AG04450 (cell line): ENCODE results near the gene INSYN1. TPM values are rescaled to one million over a fixed set of nuclear protein-coding genes. Genes with fewer than 3 reads are reported as not detected.

Source experiments
- CTCF ChIA-PET: fragments of 300-600, 350-600 bp; formaldehyde crosslinking; extraction: SDS; loops from one replicate; lab custom pipeline; 2022; ENCODE audit warnings: antibody characterized with exemption, inconsistent platforms; lab: Charles Lee
- POLR2A ChIA-PET: fragments of 350-600 bp; formaldehyde crosslinking; extraction: SDS; loops from one replicate; lab custom pipeline; 2021; ENCODE audit warnings: antibody characterized with exemption, inconsistent platforms; lab: Yijun Ruan, JAX
- DNase-seq: peaks from one replicate; pipeline ENCODE4 v3.0.0-alpha.2; 2011; ENCODE audit warnings: low read depth, low spot score
- H3K27ac ChIP-seq: one replicate; pipeline ENCODE4 v1.5.1; 2012; ENCODE audit warnings: low read depth, low read length, control low read depth
- H3K27me3 ChIP-seq: one replicate; pipeline ENCODE4 v1.6.0; 2012; ENCODE audit warnings: low read length; ENCODE audit not compliant: control insufficient read depth, insufficient read depth
- H3K4me3 ChIP-seq: 2 replicates; pipeline ENCODE4 v1.5.1; 2011; ENCODE audit warnings: mild to moderate bottlenecking, low read depth, low read length, control low read depth
- H3K9me3 ChIP-seq: 2 replicates; pipeline ENCODE4 v1.5.1; 2012; ENCODE audit warnings: low read length; ENCODE audit not compliant: control insufficient read depth, insufficient read depth
- polyA plus RNA-seq: library from polyadenylated mRNA; depleted of rRNA; stranded (reverse); fragments of >200 nt; gene quantifications from 2 replicates; pipeline ENCODE4 v1.2.3, GENCODE V29; 2011; rRNA removed
- TF ChIP-seq, protein P1 (sequence below): IDR thresholded peaks from 2 replicates; pipeline ENCODE4 v1.5.1; 2011; ENCODE audit warnings: low read depth, low read length, control low read depth, inconsistent platforms

INSYN1 gene
- polyA plus RNA-seq, 1 experiment = 0.29 TPM

DNA sequence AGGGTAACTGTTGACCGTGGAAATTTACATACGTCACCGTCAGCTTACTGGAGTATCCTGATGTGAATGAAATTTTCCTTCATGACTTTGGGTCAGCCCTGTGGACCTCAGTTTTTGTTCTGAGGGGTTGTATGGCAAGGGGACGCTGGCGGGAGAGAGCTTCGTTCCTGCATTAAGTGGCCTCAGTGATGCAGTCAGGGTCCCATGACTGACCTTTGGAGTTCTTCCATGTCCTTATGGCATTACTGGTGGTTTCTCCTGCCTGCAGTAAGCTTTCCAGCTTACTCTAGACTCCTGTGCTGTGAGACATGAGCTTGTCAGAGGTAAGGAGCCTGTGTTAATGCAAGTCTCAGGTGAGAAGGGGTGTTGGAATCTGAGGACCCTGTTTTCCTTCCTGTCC lies 67.2 kb downstream of the INSYN1 start:
- no peaks in the 10 kb centered on the region; the same call in 1 of the 2 replicates for H3K9me3 ChIP-seq
- H3K4me3 ChIP-seq = peak overlapping the region; percentile 84
- no peaks in the 10 kb centered on the region for H3K27me3 ChIP-seq
- no peak for DNase-seq
- TF ChIP-seq, protein P1, sequence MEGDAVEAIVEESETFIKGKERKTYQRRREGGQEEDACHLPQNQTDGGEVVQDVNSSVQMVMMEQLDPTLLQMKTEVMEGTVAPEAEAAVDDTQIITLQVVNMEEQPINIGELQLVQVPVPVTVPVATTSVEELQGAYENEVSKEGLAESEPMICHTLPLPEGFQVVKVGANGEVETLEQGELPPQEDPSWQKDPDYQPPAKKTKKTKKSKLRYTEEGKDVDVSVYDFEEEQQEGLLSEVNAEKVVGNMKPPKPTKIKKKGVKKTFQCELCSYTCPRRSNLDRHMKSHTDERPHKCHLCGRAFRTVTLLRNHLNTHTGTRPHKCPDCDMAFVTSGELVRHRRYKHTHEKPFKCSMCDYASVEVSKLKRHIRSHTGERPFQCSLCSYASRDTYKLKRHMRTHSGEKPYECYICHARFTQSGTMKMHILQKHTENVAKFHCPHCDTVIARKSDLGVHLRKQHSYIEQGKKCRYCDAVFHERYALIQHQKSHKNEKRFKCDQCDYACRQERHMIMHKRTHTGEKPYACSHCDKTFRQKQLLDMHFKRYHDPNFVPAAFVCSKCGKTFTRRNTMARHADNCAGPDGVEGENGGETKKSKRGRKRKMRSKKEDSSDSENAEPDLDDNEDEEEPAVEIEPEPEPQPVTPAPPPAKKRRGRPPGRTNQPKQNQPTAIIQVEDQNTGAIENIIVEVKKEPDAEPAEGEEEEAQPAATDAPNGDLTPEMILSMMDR = no peak
- peak overlapping the region; percentile 81 for H3K27ac ChIP-seq
- ChIA-PET CTCF (interaction anchor here (0.7 to 7.1 kb wide), 10 partner anchors 9 to 129 kb away, joined by 3 to 97 read pairs (median 8); no protein-coding TSS in a partner anchor), POLR2A (interaction anchor here (0.7 to 1.5 kb wide), 4 partner anchors 11 to 159 kb away, joined by 3 to 6 read pairs (median 4); no protein-coding TSS in a partner anchor)

Other genes starting within 250 kb of the INSYN1 start
- 195 and 197 TPM in 2 replicates for gene NPTN, start 120.0 kb downstream of the INSYN1 start, polyA plus RNA-seq
- gene CD276, start 69.0 kb downstream of the INSYN1 start, polyA plus RNA-seq = 86.4 and 101 TPM in 2 replicates
- not detected in 2 replicates for gene TBC1D21, start 120.2 kb upstream of the INSYN1 start, polyA plus RNA-seq
- 114 and 206 TPM in 2 replicates for gene LOXL1, start 173.1 kb upstream of the INSYN1 start, polyA plus RNA-seq
- 7.3 and 10.0 TPM in 2 replicates for gene STOML1, start 238.9 kb upstream of the INSYN1 start, polyA plus RNA-seq
- gene PML, start 241.4 kb upstream of the INSYN1 start, polyA plus RNA-seq = 7.6 and 12.5 TPM in 2 replicates